ENCODE measurements around the gene ARHGEF11.

Gene ARHGEF11

GRCh38 chr1:156892190-156893047, 153.1 kb downstream of the ARHGEF11 start:
- peak; percentile 80 for DNase-seq

DNA sequence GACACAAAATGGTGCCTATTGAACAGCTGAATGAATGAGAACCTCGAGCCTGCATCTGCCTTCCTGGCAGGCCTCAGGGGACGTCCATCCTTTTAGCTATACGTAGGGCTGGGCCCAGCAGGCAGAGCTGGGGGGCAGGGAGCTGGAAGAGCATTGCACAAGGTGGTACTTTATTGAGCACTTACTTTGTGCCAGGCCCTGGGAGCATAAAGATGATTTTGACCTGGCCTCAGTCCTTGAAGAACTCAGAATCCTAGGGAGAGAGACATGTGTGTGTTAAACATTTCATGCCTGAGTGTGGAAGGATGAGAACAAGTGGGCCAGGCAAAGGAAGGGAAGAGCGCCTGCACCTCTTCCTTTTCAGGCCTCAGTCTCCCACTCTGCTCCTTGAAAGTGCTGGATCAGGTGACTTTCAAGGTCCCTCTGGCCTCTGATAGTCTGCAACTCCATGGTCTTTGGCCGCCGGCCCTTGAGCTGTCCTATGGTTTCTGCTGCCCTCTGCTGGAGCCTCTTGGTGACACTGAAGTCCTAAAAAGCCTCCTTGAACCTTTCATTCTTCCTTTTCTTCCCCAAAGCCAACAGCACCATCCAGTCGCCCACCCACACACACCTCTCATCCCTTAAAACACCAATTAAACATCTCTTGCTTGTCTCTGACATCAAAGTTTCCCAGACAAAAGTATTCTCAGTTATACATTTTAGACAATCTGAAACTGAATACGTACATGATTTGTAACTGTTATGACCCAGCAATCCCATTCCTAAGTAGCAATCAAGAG, 155.6 kb downstream of the ARHGEF11 start:
- peak; percentile 55 for DNase-seq

DNA sequence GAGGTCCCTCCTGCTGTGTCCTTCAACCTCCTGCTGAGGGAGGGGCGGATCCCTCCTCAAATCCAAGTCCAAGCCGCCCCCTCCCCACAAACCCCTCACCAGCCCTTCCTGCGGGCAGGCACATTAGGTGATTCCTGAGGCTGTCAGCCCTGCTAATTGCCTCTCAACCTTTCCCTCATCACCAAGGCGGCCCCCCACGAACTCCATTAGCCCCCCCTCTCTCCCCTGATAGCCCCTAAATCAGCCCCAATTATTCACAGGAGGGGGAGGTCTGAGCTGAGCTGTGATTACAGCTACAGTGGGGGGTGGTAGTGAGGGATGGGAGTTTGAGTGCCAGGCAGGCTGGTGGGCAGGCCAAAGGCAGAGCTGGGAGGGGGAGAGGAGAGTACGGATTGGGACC, 157.8 kb downstream of the ARHGEF11 start:
- DNase-seq = no peak

DNA sequence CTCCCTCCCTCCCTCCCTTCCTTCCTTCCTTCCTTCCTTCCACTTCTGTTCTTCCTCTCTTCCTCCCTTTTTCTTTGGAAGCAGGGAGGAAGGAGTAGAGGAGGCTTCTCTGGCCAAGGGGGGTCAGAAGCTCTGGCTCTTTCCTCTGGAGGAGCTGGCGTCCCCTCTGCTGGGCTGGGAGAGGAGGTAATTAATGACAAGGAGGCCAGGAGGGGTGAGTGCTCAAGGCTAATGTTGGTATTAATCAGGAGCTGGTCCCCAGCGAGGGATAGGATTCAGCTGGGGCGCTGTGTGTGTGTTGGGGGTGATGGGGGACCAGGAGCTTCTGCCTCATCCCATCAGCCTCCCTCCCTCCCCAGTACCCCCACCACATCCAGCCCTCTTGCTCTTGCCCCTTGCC, 158.2 kb downstream of the ARHGEF11 start:
- no peak for DNase-seq

DNA sequence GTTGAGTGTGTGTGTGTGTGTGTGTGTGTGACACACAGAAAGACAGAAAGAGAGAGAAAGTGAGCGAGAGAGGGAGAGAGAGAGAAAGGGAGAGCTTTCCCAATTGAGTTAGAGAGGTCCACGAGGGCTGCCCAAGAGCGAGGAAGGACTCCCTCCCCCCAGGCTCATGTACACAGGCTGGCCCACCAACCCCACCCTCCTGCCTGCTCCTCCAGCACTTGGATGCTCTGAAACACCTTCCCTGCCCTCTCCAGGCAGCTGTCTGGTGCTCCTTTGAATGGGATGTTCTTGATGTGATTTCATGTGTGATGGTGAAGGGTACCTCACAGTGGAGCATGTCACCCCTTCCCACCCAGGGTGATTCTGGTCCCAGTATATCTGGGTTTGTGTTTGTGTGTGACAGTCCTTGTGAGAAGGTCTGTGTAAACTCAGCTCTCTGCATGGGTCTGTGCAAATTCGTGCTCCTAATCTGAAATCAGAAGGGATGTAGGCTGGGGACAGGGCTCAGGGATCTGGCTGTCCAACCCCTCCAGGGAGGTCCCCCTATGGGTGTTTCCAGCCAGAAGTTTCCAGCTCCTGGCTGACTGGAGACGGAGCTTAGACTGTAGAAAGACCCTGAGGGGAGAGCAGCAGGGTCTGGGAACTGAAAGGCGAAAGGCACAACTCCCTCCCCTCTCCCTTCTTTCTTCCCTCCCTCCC, 158.8 kb downstream of the ARHGEF11 start:
- no peak for DNase-seq

DNA sequence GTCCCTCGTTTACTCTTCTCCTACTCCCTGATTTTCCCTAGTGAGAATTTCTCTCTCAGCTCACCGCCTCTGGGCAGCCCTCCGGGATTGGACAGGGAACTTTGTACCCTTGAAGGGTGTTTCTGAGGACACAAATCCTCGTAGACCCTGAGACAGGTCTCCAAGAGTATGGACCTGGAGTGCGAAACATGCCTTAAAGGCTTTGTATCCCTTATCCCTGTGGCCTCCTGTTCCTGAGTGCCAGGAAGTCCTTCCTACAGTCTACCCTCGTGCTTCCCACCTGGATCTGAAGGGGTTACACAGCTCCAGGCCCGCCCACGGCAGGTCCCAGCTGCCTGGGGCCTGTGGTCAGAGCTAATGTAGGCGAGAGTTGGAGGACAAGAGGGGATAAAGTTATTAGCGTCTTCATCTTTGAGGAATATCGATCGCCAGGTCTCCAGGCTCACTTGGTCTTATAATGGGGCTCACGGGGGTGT, 159.6 kb downstream of the ARHGEF11 start:
- no peak for DNase-seq

DNA sequence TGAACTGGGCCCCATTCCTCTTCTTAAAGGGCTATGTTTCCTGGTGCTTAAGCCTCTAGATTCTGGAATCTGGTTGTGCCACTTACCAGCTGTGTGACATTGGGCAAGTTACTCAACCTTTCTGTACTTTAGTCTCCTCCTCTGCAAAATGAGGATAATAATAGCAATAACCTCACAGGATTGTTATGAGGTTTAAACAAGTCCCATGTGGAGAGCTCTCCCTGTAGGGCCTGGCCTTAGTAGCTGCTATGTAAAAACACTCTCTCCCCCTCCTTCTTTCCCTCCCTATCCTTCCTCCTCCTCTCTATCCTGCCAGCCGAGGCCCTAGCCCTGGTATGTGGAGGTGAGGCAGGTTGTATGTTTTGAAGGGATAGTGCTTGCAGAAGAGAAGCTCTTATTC, 160.2 kb downstream of the ARHGEF11 start:
- no peak for DNase-seq
